ENCODE measurements around the gene U2AF2.

Gene U2AF2

DNA sequence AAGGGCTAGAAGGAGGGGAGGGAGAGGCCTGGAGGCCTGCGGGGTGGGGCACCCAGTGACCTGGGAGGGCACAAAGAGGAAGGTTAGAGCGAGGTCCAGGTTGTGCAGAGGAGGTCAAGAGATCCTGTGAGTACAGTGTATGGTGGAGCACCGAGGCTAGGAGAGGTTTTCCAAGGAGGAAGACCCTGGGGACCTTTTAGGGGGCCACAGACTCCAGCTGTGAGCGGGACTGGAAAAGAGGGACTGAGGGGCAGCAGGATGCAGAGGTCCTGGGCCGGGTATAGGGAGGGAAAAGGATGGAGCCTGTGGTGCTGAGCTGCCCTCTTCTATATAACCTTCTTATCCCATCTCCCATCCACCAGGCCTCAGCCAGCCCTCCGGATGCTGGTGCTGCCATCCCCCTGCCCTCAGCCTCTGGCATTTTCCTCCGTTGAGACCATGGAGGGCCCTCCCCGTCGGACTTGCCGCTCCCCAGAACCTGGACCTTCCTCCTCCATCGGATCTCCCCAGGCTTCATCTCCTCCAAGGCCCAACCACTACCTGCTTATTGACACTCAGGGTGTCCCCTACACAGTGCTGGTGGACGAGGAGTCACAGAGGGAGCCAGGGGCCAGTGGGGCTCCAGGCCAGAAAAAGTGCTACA, 10.5 kb upstream of the U2AF2 start:
- ChIA-PET CTCF (interaction anchor here (1.2 to 7.2 kb wide), 4 partner anchors 9 to 141 kb away, joined by 3 to 84 read pairs (median 20); partner anchors contain the start of gene U2AF2), POLR2A (no interaction called here)
- TF ChIP-seq, protein P1, sequence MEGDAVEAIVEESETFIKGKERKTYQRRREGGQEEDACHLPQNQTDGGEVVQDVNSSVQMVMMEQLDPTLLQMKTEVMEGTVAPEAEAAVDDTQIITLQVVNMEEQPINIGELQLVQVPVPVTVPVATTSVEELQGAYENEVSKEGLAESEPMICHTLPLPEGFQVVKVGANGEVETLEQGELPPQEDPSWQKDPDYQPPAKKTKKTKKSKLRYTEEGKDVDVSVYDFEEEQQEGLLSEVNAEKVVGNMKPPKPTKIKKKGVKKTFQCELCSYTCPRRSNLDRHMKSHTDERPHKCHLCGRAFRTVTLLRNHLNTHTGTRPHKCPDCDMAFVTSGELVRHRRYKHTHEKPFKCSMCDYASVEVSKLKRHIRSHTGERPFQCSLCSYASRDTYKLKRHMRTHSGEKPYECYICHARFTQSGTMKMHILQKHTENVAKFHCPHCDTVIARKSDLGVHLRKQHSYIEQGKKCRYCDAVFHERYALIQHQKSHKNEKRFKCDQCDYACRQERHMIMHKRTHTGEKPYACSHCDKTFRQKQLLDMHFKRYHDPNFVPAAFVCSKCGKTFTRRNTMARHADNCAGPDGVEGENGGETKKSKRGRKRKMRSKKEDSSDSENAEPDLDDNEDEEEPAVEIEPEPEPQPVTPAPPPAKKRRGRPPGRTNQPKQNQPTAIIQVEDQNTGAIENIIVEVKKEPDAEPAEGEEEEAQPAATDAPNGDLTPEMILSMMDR (IDR thresholded peaks at IDR 0.05; ENCODE audit: control extremely low read depth, extremely low read depth, low read depth, missing control alignments) = no peak
- no peak for DNase-seq (ENCODE audit: extremely low spot score)

DNA sequence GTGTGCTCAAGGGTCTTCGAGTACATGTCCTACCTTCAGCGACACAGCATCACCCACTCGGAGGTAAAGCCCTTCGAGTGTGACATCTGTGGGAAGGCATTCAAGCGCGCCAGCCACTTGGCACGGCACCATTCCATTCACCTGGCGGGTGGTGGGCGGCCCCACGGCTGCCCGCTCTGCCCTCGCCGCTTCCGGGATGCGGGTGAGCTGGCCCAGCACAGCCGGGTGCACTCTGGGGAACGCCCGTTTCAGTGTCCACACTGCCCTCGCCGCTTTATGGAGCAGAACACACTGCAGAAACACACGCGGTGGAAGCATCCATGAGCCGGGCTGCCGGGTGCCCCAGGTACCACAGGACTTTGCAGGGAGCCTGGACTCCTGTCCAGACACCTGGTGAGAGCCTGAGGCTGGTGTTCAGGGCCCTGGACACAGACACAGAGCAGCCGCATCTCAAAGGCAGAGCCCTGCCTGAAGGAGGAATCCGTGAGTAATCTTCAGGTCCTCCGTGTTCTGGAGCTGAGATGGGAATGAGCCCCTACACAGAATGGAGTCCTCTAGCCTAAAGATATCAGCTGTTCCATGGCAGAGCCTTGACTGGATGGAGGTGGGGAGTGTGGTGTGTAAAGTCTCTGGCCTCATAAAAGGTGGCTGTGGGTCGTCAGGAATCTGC, 9.9 kb upstream of the U2AF2 start:
- no peak for DNase-seq (ENCODE audit: extremely low spot score)
- ChIA-PET POLR2A (no interaction called here), CTCF (interaction anchor here (1.2 to 7.2 kb wide), 3 partner anchors 10 to 141 kb away, joined by 3 to 84 read pairs (median 31); partner anchors contain the start of gene U2AF2)
- TF ChIP-seq, protein P1 (IDR thresholded peaks at IDR 0.05; ENCODE audit: control extremely low read depth, extremely low read depth, low read depth, missing control alignments) = no peak

DNA sequence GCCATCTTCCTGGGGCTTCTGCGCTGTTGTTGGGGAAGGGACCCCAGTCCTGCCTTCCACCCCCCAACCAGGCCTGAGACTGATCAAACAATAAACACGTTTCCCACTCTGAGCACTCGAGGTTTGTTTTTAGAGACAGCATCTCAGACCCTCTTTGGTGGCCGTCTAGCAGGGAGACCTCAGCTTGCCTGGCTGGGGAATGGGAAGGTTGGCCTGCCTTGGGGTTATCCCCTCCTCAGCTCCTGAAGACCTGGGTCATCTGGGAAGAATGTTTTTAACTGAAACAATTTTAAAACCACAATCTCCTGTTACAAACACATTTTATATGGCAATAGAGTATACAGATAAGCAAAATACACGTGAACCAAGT, 9.3 kb upstream of the U2AF2 start:
- TF ChIP-seq, protein P1 (IDR thresholded peaks at IDR 0.05; ENCODE audit: control extremely low read depth, extremely low read depth, low read depth, missing control alignments) = no peak
- POLR2A ChIA-PET = no interaction called here
- CTCF ChIA-PET = interaction anchor here (1.2 to 7.2 kb wide), 3 partner anchors 9 to 142 kb away, joined by 3 to 84 read pairs (median 31); partner anchors contain the start of gene U2AF2
- no peak for DNase-seq (ENCODE audit: extremely low spot score)

DNA sequence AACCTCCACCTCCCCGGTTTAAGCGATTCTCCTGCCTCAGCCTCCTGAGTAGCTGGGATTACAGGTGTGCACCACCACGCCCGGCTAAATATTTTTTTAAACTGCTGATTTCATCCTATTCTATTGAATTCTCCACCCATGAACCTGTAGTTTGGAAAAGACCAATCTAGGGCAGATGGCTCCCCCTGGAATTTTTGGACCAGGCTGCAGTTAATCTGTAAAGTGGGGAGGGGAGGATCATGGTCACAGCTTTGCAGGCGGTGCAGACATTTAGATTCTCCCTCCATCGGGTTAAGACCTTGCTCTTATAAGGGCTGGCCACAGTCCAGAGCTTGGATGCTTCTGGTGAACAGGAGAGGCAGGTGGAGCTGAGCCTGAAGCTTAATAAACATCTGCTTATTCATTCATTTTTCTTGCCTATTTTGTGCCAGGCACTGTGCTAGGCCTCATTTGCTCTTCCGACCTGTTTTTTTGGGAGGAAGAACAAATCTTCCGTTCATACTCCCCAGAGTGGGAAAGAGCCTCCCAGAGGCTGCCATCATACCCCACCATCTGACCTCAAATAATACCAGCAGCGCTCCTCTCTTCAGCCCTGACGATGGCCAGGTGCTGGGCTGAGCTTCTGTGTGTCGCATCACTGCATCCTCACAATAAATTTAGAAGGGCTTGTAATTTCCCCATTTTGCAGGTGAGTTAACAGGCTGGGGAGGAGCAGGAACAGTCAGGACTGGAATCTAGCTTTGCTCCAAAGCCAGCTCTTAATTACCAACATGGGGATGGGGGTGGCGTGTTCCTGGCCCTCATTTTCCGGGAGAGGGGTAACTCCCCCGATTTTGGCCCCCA, 7.7 kb upstream of the U2AF2 start:
- TF ChIP-seq, protein P1 (IDR thresholded peaks at IDR 0.05; ENCODE audit: control extremely low read depth, extremely low read depth, low read depth, missing control alignments) = no peak
- ChIA-PET CTCF (interaction anchor here (0.8 to 7.2 kb wide), 6 partner anchors 10 to 143 kb away, joined by 3 to 84 read pairs (median 6); partner anchors contain the start of gene ZNF865), POLR2A (interaction anchor here (0.5 to 1.7 kb wide), 3 partner anchors 10 to 47 kb away, joined by 3 to 8 read pairs (median 4); partner anchors contain the start of gene ZNF524)
- no peak for DNase-seq (ENCODE audit: extremely low spot score)

DNA sequence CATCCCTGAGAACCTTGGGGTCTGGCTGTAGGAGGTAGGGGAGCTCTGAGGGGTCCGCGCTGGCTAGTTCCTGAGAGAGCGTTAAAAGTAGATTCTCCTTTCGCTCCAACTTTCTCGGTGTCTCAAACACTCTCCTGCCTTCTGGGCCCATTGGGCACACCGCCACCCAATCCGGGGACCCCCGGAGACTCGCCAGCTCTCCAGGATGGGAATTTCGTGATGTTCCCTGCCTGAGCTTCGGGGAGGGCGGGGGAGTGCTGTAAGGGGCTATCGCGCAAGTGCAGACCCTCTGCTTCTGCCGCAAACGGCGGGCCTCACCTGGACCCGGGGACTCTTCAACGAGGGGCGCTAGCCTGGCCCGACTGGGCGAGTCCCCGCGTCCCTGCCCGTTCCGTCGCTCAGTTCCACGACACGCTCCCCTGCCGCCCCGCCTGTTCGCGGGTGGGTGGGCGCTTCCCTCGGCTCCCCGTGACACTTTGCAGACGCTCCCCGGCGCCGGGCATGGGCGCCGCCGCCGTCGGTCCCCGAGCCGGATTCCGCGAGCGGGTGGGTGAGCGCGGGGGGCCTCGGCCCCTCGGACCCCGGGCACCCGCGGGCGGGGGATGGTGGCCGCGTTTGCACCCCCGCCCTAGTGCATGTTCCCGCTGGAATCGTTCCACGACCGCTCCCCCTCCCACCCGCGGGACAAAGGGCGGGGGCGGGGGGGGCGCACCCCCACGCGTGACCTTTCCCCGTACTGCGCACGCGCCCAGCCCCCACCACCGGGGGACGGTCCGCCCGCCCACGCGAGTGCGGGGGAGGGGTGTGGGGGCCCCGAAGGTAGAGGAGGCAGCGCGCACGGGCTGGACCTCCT, 6.9 kb upstream of the U2AF2 start, which contains the start of gene CCDC106:
Gene CCDC106 (plus strand): TSS at position 481 of the 853 bp plus-strand sequence. CDS start 835 bp downstream, outside the sequence.
- CTCF ChIA-PET = interaction anchor here (0.9 to 7.2 kb wide), 5 partner anchors 9 to 143 kb away, joined by 3 to 84 read pairs (median 7); partner anchors contain the start of gene ZNF865
- DNase-seq (ENCODE audit: extremely low spot score) = peak; percentile 57
- POLR2A ChIA-PET = interaction anchor here (0.5 to 1.7 kb wide), 4 partner anchors 9 to 241 kb away, joined by 3 to 8 read pairs (median 4); partner anchors contain the start of genes UBE2S and ZNF524
- TF ChIP-seq, protein P1 (IDR thresholded peaks at IDR 0.05; ENCODE audit: control extremely low read depth, extremely low read depth, low read depth, missing control alignments) = no peak

Data from GM10248 (cell line).